Tibial nerve (tissue), 4 donors: Measurements from ENCODE around the gene HIVEP2.

Source experiments
- CTCF ChIP-seq, 5 experiments: fragments of 200-600 bp in 3 of 5; fragments of 450-650 bp in 2 of 5; sonication (generic) in 3 of 5; IDR thresholded peaks; one replicate each; pipeline ENCODE4 v1.5.1; 2016 to 2019; ENCODE audit warnings: antibody characterized with exemption in 5 of 5, mild to moderate bottlenecking in 3 of 5, moderate library complexity in 2 of 5
- EP300 ChIP-seq, 2 donors: sonication (generic); formaldehyde crosslinking; IDR thresholded peaks; one replicate each; pipeline ENCODE4 v1.6.1; 2017; ENCODE audit warnings: antibody characterized with exemption in 2 of 2, mild to moderate bottlenecking in 1 of 2
- POLR2A ChIP-seq, 2 donors: fragments of 450-650 bp; IDR thresholded peaks; one replicate each; pipeline ENCODE4 v1.6.1; 2017; ENCODE audit warnings: antibody characterized with exemption in 2 of 2, mild to moderate bottlenecking in 2 of 2, moderate library complexity in 2 of 2

DNA sequence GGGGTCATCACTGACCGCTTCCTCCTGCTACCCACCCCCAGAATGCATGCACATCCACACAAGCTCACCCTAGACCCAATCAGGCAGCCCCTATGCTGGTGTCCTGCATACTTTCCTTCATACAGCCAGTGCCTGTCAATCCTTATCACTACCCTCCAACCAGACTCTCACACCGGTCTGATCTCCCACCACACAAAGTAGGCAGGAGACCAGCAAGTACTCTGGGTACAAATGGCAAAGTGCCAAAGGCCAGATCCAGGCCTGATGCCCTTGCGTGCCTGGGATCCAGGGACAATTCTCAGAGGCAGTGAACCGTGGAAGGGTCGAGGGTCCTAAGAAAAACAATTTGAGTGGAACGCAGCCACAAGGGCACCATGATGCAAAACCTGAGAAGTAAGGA lies 114.2 kb downstream of the HIVEP2 start:
- TF ChIP-seq CTCF (IDR thresholded peaks at IDR 0.05) = no peak
- no peak for TF ChIP-seq POLR2A (IDR thresholded peaks at IDR 0.05)
- no peak for TF ChIP-seq EP300 (IDR thresholded peaks at IDR 0.05)
